HG02840 (cell line): Measurements from ENCODE around the gene URB1.

ENCODE experiments used
- ATAC-seq: cut with Tn5 transposase; IDR thresholded peaks from one replicate; pipeline ENCODE4 v1.9.1; 2021; ENCODE audit warnings: mild to moderate bottlenecking, moderate library complexity, moderate number of reproducible peaks; ENCODE audit not compliant: unreplicated experiment, low FRiP score

URB1 gene

GRCh38 chr21:32349333-32349944, 43.4 kb downstream of the URB1 start:
- no peak for ATAC-seq

GRCh38 chr21:32348604-32349332, 44.0 kb downstream of the URB1 start:
- ATAC-seq: no peak

- no peak for ATAC-seq
Measured at GRCh38 chr21:32347977-32348376, 44.8 kb downstream of the URB1 start.

GRCh38 chr21:32347351-32347750, 45.5 kb downstream of the URB1 start:
- no peak for ATAC-seq

GRCh38 chr21:32346951-32347350, 45.9 kb downstream of the URB1 start:
- no peak for ATAC-seq

GRCh38 chr21:32340863-32341848, 51.7 kb downstream of the URB1 start:
- no peak for ATAC-seq

GRCh38 chr21:32338209-32338921, 54.4 kb downstream of the URB1 start:
- ATAC-seq: no peak

GRCh38 chr21:32337206-32337605, 55.6 kb downstream of the URB1 start:
- no peak for ATAC-seq

GRCh38 chr21:32336711-32337110, 56.1 kb downstream of the URB1 start:
- ATAC-seq: no peak

GRCh38 chr21:32335601-32336575, 56.9 kb downstream of the URB1 start:
- no peak for ATAC-seq

- no peak for ATAC-seq
Measured at GRCh38 chr21:32334980-32335531, 57.8 kb downstream of the URB1 start.

GRCh38 chr21:32333953-32334673, 58.7 kb downstream of the URB1 start:
- ATAC-seq: no peak

GRCh38 chr21:32332463-32332951, 60.3 kb downstream of the URB1 start:
- no peak for ATAC-seq

GRCh38 chr21:32331444-32332305, 61.1 kb downstream of the URB1 start:
- ATAC-seq: no peak

- ATAC-seq: no peak
Measured at GRCh38 chr21:32330784-32331311, 62.0 kb downstream of the URB1 start.

- ATAC-seq: no peak
Measured at GRCh38 chr21:32329776-32330175, 63.0 kb downstream of the URB1 start.

GRCh38 chr21:32329331-32329730, 63.5 kb downstream of the URB1 start:
- ATAC-seq: no peak
